Lung (tissue), 12 donors: ENCODE data around the gene PTN. TPM values are rescaled to one million over a fixed set of nuclear protein-coding genes. Genes with fewer than 3 reads are reported as not detected.

ENCODE experiments used
- ATAC-seq: fragments of 200-7000 bp; cut with Tn5 transposase; one replicate; pipeline ENCODE4 v1.9.1; 2020; ENCODE audit warnings: moderate number of reproducible peaks; ENCODE audit not compliant: insufficient read depth, low FRiP score
- DNase-seq, 3 donors: peaks; one replicate each; pipeline ENCODE4 v3.0.0-alpha.2; 2013 to 2017
- H3K27ac ChIP-seq, 2 donors: one replicate each; pipeline ENCODE4 v1.5.1; 2013; ENCODE audit warnings: mild to moderate bottlenecking in 2 of 2, moderate library complexity in 2 of 2, control low read depth in 1 of 2, inconsistent platforms in 1 of 2, low read depth in 1 of 2, low read length in 1 of 2
- H3K27me3 ChIP-seq, 3 donors: one replicate each; pipeline ENCODE4 v1.5.1; 2013; ENCODE audit warnings: low read length in 2 of 3; ENCODE audit not compliant: control insufficient read depth in 3 of 3, insufficient read depth in 3 of 3
- H3K36me3 ChIP-seq, 4 donors: one replicate each; pipeline ENCODE4 v1.5.1; 2013; ENCODE audit warnings: low read length in 4 of 4, mild to moderate bottlenecking in 1 of 4, moderate library complexity in 1 of 4; ENCODE audit not compliant: control insufficient read depth in 4 of 4, insufficient read depth in 4 of 4
- H3K4me1 ChIP-seq, 5 donors: one replicate each; pipeline ENCODE4 v1.5.1; 2013; ENCODE audit warnings: low read length in 5 of 5, mild to moderate bottlenecking in 2 of 5, moderate library complexity in 1 of 5; ENCODE audit not compliant: control insufficient read depth in 5 of 5, insufficient read depth in 5 of 5
- H3K4me3 ChIP-seq: one replicate; pipeline ENCODE4 v1.5.1; 2013; ENCODE audit warnings: mild to moderate bottlenecking, control low read depth, moderate library complexity
- H3K9ac ChIP-seq, 2 donors: one replicate each; pipeline ENCODE4 v1.5.1; 2013; ENCODE audit warnings: low read length in 2 of 2, control low read depth in 1 of 2; ENCODE audit not compliant: insufficient read depth in 1 of 2
- H3K9me3 ChIP-seq, 4 donors: one replicate each; pipeline ENCODE4 v1.5.1; 2013; ENCODE audit warnings: low read length in 3 of 4, mild to moderate bottlenecking in 1 of 4, moderate library complexity in 1 of 4; ENCODE audit not compliant: control insufficient read depth in 4 of 4, insufficient read depth in 3 of 4
- CTCF ChIP-seq: IDR thresholded peaks from 2 replicates; pipeline ENCODE4 v1.5.1; 2012; ENCODE audit warnings: mild to moderate bottlenecking; ENCODE audit errors: control extremely low read depth, extremely low read depth
- WGBS, 2 donors: extraction: QIAGEN DNeasy Blood & Tissue Kit; methylation state at CpG; one replicate each; pipeline ENCODE4 v1.1.7; 2013; 5-methylcytosine and 5-hydroxymethylcytosine counted together
- polyA plus RNA-seq, 2 donors: library from polyadenylated mRNA; stranded (reverse); fragments of 200-250 nt; gene quantifications; one replicate each; pipeline ENCODE4 v1.2.1, GENCODE V29; 2013
- total RNA-seq, 2 donors: library from RNA; depleted of rRNA in 1 of 2; stranded (reverse); fragments of >200 nt in 1 of 2; gene quantifications; one replicate each; pipeline ENCODE4 v1.2.1, GENCODE V29; 2014 to 2021
- donor health status: control.
- donor health status: control.
- donor health status: Bipolar disorder and iron deficiency.
- donor health status: healthy.
- donor health status: DM: yes; HTN: yes; CAD: no.

PTN gene
- total and polyA plus RNA-seq, 4 donors, result 0.77 to 43.1 (median 2.6) TPM

- Histone ChIP-seq H3K9me3 (peaks cover 0 to 4% (median 1%) of the 10 kb centered on the region in 4 donors), H3K27me3 (peaks cover 0 to 6% (median 0%) of the 10 kb centered on the region in 3 donors), H3K9ac (peak overlapping the region; percentile 53 to 84), H3K4me1 (peaks cover 0 to 11% (median 0%) of the 10 kb centered on the region in 5 donors), H3K27ac (no peak overlapping the region), H3K4me3 (no peak overlapping the region), H3K36me3 (no peaks in the 10 kb centered on the region)
- DNase-seq (peak in 1 of 3 donors; percentile 25), ATAC-seq (no peak)
- WGBS, 2 donors, result 26 to 28% methylated on average over 5 of the region's 5 CpGs
- TF ChIP-seq CTCF, result no peak
These were observed 688 bp downstream of the PTN start for GRCh38 chr7:137342828-137343261.

GRCh38 chr7:137342265-137342664, 1.3 kb downstream of the PTN start:
- ATAC-seq, result no peak
- WGBS, 2 donors, result 60 to 88% methylated on average over 3 of the region's 3 CpGs
- peaks cover 0 to 4% (median 1%) of the 10 kb centered on the region in 4 donors for H3K9me3 ChIP-seq
- H3K36me3 ChIP-seq, result no peaks in the 10 kb centered on the region
- H3K27me3 ChIP-seq, result peaks cover 0 to 6% (median 0%) of the 10 kb centered on the region in 3 donors
- H3K4me1 ChIP-seq, result peaks cover 0 to 11% (median 0%) of the 10 kb centered on the region in 5 donors
- H3K4me3 ChIP-seq, result no peak overlapping the region
- DNase-seq, result peak; percentile 18 to 64 (median 62)
- no peak overlapping the region for H3K27ac ChIP-seq
- TF ChIP-seq CTCF, result no peak
- peak overlapping the region in 1 of 2 donors; percentile 44 for H3K9ac ChIP-seq

- Histone ChIP-seq H3K27me3 (no peaks in the 10 kb centered on the region), H3K4me1 (peaks cover 0 to 6% (median 0%) of the 10 kb centered on the region in 5 donors), H3K4me3 (no peak overlapping the region), H3K27ac (no peak overlapping the region), H3K9ac (no peak overlapping the region), H3K36me3 (no peaks in the 10 kb centered on the region), H3K9me3 (peaks cover 0 to 3% (median under 1%) of the 10 kb centered on the region in 4 donors)
- ATAC-seq (no peak), DNase-seq (no peak)
- 51 to 62% methylated on average over 2 of the region's 2 CpGs for WGBS, 2 donors
- no peak for TF ChIP-seq CTCF
These were observed 5.6 kb downstream of the PTN start for GRCh38 chr7:137337902-137338301.

GRCh38 chr7:137335814-137336213, 7.7 kb downstream of the PTN start:
- H3K4me3 ChIP-seq, result no peak overlapping the region
- H3K4me1 ChIP-seq, result no peaks in the 10 kb centered on the region
- no peak for TF ChIP-seq CTCF
- no peaks in the 10 kb centered on the region for H3K27me3 ChIP-seq
- ATAC-seq (no peak), DNase-seq (no peak)
- H3K27ac ChIP-seq, result no peak overlapping the region
- H3K9me3 ChIP-seq, result peaks cover 0 to 4% (median 1%) of the 10 kb centered on the region in 4 donors
- WGBS, 2 donors, result 91 to 93% methylated on average over 4 of the region's 4 CpGs
- H3K36me3 ChIP-seq, result no peaks in the 10 kb centered on the region
- no peak overlapping the region for H3K9ac ChIP-seq
